Ectodermal cell (in vitro differentiated cells): ENCODE results near the gene TNFRSF19.

Source experiments
- H3K27ac ChIP-seq: 2 replicates; pipeline ENCODE4 v1.7.0; 2013; ENCODE audit warnings: mild to moderate bottlenecking, low read depth, low read length; ENCODE audit not compliant: insufficient read depth, poor library complexity, severe bottlenecking
- H3K27me3 ChIP-seq: 2 replicates; pipeline ENCODE4 v1.7.0; 2013; ENCODE audit warnings: mild to moderate bottlenecking, low read length; ENCODE audit not compliant: insufficient read depth, control insufficient read depth, poor library complexity, severe bottlenecking
- H3K36me3 ChIP-seq: one replicate; pipeline ENCODE4 v1.7.0; 2013; ENCODE audit warnings: low read length; ENCODE audit not compliant: control insufficient read depth, insufficient read depth
- H3K4me1 ChIP-seq: one replicate; pipeline ENCODE4 v1.7.0; 2013; ENCODE audit warnings: low read length; ENCODE audit not compliant: control insufficient read depth, insufficient read depth
- H3K4me3 ChIP-seq: 2 replicates; pipeline ENCODE4 v1.7.0; 2013; ENCODE audit warnings: low read depth, low read length, control low read depth; ENCODE audit not compliant: insufficient read depth
- H3K9me3 ChIP-seq: 2 replicates; pipeline ENCODE4 v1.7.0; 2013; ENCODE audit warnings: mild to moderate bottlenecking, low read length, moderate library complexity; ENCODE audit not compliant: control insufficient read depth
- WGBS, 2 experiments: methylation state at CpG; one replicate each; pipeline ENCODE4 v1.1.7; 2013; ENCODE audit warnings: missing lambda C conversion rate in 2 of 2; 5-methylcytosine and 5-hydroxymethylcytosine counted together

The TNFRSF19 gene

GRCh38 chr13:23645851-23646250 lies 75.6 kb downstream of the TNFRSF19 start:
- H3K4me1 ChIP-seq: no peaks in the 10 kb centered on the region
- peaks cover 5% of the 10 kb centered on the region for H3K36me3 ChIP-seq
- no peak overlapping the region for H3K27ac ChIP-seq
- no peaks in the 10 kb centered on the region for H3K27me3 ChIP-seq
- H3K9me3 ChIP-seq: no peaks in the 10 kb centered on the region
- WGBS, 2 experiments: 94 to 98% methylated on average over 4 to 5 of the region's 5 CpGs
- H3K4me3 ChIP-seq: no peak overlapping the region

GRCh38 chr13:23651439-23651838 lies 81.2 kb downstream of the TNFRSF19 start:
- Histone ChIP-seq H3K4me3 (no peak overlapping the region), H3K27ac (no peak overlapping the region), H3K9me3 (no peaks in the 10 kb centered on the region), H3K27me3 (no peaks in the 10 kb centered on the region), H3K36me3 (peaks cover 4% of the 10 kb centered on the region), H3K4me1 (peaks cover 7% of the 10 kb centered on the region)
- WGBS, 2 experiments: 93 to 100% methylated on average over 1 of the region's 1 CpG

- no peaks in the 10 kb centered on the region for H3K36me3 ChIP-seq
- H3K27me3 ChIP-seq: no peaks in the 10 kb centered on the region
- 98 to 100% methylated on average over 2 of the region's 2 CpGs for WGBS, 2 experiments
- H3K4me1 ChIP-seq: peaks cover 12% of the 10 kb centered on the region
- no peak overlapping the region for H3K27ac ChIP-seq
- no peaks in the 10 kb centered on the region for H3K9me3 ChIP-seq
- no peak overlapping the region for H3K4me3 ChIP-seq
Measured at GRCh38 chr13:23651887-23652286, 81.7 kb downstream of the TNFRSF19 start.

GRCh38 chr13:23652909-23653726 lies 82.9 kb downstream of the TNFRSF19 start:
- peaks cover 12% of the 10 kb centered on the region for H3K4me1 ChIP-seq
- H3K9me3 ChIP-seq: no peaks in the 10 kb centered on the region
- H3K4me3 ChIP-seq: no peak overlapping the region
- H3K27ac ChIP-seq: no peak overlapping the region
- H3K36me3 ChIP-seq: no peaks in the 10 kb centered on the region
- H3K27me3 ChIP-seq: no peaks in the 10 kb centered on the region
- 92% methylated on average over 10 of the region's 10 CpGs for WGBS, 2 experiments

DNA sequence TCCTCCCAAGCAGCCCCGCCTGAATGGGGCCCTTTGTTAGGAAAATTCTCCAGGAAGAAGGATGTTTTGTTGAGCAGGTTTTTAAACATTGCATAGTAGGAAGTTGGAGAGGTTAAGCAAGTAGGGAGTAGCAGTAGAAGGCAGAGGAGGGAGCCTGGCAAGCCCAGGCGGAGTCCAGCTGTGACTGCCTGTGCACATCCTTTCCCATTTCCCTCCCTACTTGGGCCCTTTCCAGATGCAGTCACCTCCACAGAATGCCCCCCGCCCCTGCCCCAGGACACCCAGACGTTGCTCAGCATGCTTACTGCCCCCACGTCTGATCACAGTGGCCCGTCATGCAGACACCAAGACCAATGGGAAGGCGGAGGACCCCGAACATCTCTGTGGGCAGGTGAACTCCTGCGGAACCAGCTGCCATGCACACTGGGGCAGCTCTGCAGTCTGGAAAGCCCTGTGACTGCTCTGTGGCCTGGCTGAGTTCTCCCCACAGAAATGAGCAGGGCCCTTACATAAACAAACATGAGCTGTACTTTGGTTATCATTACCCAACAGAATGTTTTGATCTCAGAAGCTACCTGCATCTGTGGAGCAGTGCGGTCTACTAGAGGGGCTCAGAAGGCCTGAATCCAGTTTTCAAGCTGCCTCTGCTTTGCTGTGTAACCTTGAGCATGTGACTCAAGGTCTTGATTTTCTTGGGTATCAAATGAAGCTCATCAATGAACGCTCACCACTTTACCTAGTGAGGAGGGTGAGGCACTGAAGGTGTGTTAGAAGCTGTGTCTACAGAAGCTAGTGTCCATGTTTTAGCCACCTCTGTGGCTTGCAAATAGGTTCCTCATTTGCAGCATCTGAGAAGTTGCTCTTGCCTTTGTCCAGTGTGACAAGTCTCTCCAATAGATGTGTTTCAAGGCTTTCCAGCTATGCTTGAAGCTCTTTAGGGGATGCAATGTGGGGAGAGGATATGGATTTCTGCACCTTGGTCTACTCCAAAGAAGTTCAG lies 84.2 kb downstream of the TNFRSF19 start:
- Histone ChIP-seq H3K36me3 (no peaks in the 10 kb centered on the region), H3K4me1 (peaks cover 12% of the 10 kb centered on the region), H3K9me3 (no peaks in the 10 kb centered on the region), H3K4me3 (no peak overlapping the region), H3K27me3 (no peaks in the 10 kb centered on the region), H3K27ac (no peak overlapping the region)
- 83 to 84% methylated on average over 11 of the region's 11 CpGs for WGBS, 2 experiments

GRCh38 chr13:23655321-23655720 lies 85.1 kb downstream of the TNFRSF19 start:
- Histone ChIP-seq H3K4me1 (peaks cover 12% of the 10 kb centered on the region), H3K27me3 (no peaks in the 10 kb centered on the region), H3K27ac (no peak overlapping the region), H3K9me3 (no peaks in the 10 kb centered on the region), H3K4me3 (no peak overlapping the region), H3K36me3 (no peaks in the 10 kb centered on the region)
- WGBS, 2 experiments: 87 to 94% methylated on average over 2 to 3 of the region's 3 CpGs

DNA sequence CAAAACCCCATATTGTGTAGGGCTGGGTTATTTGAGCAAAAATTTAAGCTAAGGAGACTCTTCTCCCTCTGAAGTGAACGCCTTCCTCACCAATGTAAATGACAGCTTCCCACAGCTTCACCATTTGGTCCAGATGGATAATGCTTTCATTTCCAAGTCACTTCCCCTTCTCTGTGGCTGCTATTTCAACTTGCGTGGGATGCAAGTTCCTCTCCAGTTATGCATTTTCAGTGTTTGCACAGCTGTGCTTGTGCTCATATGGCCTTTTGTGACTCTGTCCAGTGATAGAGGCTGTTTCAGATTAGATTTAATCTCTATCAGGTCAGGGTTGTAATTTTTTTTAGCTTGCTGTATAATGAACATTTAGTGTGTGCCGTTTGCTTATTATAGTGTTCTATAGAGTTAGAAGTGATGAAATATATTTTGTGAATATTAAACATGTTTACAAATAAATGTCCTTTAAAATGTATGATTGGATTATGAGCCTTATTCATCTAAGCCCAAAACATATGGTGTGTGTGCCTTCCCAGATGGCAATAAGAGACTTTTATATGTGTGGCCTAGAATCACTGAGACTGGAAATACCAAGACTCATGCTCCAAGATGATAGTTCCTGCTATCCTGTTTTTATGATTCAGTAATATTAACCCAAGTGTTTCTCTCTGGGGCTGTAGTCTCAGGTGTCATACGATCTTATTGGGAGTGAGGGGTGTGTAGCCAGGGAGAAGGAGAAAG lies 86.6 kb downstream of the TNFRSF19 start:
- H3K4me3 ChIP-seq: no peak overlapping the region
- H3K9me3 ChIP-seq: no peaks in the 10 kb centered on the region
- H3K36me3 ChIP-seq: peaks cover 6% of the 10 kb centered on the region
- H3K27ac ChIP-seq: no peak overlapping the region
- H3K4me1 ChIP-seq: peaks cover 12% of the 10 kb centered on the region
- 87 to 89% methylated on average over 3 to 4 of the region's 4 CpGs for WGBS, 2 experiments
- H3K27me3 ChIP-seq: no peaks in the 10 kb centered on the region

- Histone ChIP-seq H3K36me3 (peaks cover 10% of the 10 kb centered on the region), H3K4me1 (peaks cover 9% of the 10 kb centered on the region), H3K4me3 (no peak overlapping the region), H3K27me3 (no peaks in the 10 kb centered on the region), H3K9me3 (no peaks in the 10 kb centered on the region), H3K27ac (no peak overlapping the region)
- 93 to 94% methylated on average over 15 of the region's 15 CpGs for WGBS, 2 experiments
Measured at GRCh38 chr13:23658929-23659541, 88.8 kb downstream of the TNFRSF19 start.

DNA sequence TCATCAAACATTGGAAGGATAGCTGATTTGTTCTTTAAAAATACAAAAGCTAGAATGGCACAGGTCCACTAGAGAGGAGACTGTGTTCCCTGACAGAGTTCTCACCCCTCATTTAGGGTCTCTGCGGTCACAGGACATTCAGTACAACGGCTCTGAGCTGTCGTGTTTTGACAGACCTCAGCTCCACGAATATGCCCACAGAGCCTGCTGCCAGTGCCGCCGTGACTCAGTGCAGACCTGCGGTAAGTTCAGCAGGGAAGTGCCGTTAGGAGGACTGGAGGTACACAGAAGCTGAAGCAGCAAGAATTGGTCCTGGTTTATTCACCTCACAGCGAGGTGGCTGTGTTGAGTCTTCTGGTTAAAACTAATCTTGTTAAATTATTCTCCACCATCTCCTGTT lies 90.0 kb downstream of the TNFRSF19 start:
- H3K9me3 ChIP-seq: no peaks in the 10 kb centered on the region
- H3K27me3 ChIP-seq: no peaks in the 10 kb centered on the region
- WGBS, 2 experiments: 92 to 95% methylated on average over 9 of the region's 9 CpGs
- no peak overlapping the region for H3K27ac ChIP-seq
- H3K36me3 ChIP-seq: peaks cover 17% of the 10 kb centered on the region
- H3K4me3 ChIP-seq: no peak overlapping the region
- peaks cover 6% of the 10 kb centered on the region for H3K4me1 ChIP-seq
